Hindlimb muscle (tissue), 1 donor: ENCODE results near the gene CKM. TPM values are rescaled to one million over a fixed set of nuclear protein-coding genes. Genes with fewer than 3 reads are reported as not detected.
"Not testable (repeated sequence)": the region's sequence is repeated elsewhere in the genome, so short reads cannot be mapped to it uniquely, and the experiment has no call there.

Experiments
- DNase-seq: peaks from one replicate; pipeline ENCODE4 v3.0.0-alpha.2; 2013
- polyA plus RNA-seq: library from polyadenylated mRNA; unstranded; fragments of 120-200 nt; gene quantifications from one replicate; pipeline ENCODE4 v1.2.1, GENCODE V29; 2013; ENCODE audit not compliant: insufficient read length

Gene CKM
- polyA plus RNA-seq, 1 donor: 4,137 TPM

- no peak for DNase-seq
These were observed 26.4 kb upstream of the CKM start for GRCh38 chr19:45349126-45349415.

DNA sequence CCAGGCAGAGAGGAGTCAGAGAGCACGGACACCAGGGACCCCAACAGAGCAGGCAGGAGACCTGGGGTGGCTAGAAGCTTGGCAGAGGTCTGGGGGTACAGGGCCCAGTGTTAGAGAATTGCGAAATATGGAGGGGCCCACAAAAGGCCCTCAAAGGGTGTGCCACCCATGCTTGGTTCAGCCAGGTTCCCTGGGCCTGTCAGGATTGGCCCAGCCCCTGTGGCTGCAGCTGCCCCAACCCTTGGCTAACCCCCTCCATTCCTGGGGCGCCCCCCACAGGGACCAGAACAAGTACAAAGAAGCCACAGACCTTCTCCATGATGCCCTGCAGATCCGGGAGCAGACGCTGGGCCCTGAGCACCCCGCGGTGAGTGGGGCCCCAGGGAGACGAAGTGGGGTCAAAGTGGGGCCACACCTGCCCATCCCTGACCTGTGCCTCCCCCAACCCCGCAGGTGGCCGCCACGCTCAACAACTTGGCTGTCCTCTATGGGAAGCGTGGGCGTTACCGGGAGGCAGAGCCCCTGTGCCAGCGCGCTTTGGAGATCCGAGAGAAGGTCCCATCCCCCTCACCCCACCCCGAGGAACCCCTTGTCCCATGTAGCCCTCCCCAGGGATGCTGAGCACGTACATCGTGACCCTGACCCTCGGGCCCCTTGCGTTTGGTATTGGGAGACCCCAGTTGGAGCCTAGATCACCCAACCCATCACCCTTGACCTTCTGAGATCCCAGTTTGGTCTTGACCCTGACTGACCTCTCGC lies 25.9 kb upstream of the CKM start:
- DNase-seq: no peak

DNA sequence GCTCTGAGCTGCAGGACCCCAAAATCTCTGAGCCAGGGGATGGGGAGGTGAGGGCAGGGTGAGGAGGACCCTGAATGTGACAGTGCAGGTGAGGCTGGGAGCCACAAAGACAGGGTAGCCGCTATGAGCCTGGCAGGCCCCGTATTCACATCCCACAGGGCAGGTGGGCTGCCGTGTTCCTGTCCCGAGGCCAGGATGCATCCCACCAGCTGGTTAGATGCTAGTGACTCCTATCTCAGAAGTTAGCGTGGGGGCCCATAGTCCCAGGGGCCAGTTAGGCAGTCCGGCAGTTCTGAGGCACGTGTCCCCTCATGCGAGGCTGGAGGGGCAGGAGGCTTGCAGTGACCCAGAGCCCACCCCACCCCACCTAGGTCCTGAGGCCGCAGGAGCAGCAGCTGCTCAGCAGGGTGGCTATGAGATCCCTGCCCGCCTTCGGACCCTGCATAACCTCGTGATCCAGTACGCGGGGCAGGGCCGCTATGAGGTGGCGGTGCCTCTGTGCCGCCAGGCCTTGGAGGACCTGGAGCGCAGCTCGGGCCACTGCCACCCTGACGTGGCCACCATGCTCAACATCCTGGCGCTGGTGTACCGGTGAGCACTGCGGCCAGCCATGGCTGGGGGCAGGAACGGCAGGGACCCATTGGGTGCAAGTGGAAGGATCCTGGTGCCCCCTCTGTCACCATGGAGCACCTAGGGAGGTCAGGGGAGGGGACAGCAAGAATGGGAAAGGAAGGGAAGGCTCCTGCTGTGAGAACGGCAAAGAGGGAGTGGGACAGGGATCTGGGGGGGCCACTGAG lies 25.1 kb upstream of the CKM start:
- no peak for DNase-seq

- no peak for DNase-seq
These were observed 23.8 kb upstream of the CKM start for GRCh38 chr19:45346449-45346848.

- no peak for DNase-seq
These were observed 22.8 kb upstream of the CKM start for GRCh38 chr19:45345506-45345860.

DNA sequence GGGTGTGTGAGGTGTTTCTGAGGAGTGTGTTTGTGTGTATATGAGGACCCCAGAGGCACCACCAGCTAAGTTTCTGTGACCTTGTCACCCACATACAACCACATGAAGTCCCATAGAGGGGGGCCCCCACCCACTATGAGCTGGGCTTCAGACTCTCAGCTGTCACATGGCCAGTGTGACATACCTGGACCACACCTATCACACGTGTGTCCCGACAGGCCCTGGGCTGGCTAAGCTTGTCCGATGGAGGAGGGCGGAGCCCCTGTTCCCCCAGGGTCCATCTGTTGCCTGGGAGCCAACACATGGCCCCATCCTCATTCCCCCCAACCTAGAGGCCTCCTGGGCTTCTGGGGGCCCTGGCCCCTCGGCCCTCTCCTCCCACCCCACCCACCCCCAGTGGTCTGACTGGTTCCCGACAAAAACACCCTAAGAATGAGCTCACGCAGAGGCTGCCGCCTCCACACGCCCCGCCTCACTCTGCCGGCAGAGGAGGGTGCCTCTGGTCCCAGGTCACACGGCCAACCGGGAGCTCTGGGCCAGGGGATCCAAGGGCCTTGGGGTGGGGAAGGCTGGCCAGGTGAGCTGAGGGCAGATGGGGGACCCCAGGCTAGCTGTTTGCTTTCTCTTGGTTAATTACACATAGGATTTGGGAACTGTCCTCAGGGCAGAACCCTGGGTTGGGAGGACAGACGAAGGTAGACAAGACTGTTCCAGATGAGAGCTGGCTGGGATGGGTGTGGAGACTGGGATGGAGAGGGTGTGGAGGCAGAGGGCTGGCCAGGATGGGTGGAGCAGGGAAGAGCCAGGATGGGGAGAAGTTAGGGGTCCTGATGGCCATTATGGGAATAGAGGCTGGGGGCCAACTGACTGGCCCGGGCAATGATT lies 22.2 kb upstream of the CKM start:
- DNase-seq: no peak

DNA sequence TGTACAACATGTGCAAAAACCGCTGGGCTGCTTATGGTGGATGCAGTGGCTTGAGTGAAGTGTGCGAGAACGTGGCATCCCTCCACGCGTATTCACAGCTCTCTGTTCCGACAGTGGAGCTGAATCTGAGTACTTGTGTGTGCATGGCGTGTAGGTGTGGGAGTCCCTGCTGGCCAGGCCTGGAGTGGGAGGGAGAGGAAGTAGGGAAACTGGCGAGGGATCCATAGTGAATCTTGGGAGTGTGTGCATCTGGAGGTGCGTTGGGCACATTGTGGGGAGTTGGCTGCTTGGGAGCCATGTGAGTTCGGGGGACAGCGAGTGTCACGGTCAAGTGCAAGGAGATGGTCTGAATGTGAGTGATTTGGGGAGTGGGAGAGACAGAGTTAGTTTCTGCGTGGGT lies 20.2 kb upstream of the CKM start:
- no peak for DNase-seq

DNA sequence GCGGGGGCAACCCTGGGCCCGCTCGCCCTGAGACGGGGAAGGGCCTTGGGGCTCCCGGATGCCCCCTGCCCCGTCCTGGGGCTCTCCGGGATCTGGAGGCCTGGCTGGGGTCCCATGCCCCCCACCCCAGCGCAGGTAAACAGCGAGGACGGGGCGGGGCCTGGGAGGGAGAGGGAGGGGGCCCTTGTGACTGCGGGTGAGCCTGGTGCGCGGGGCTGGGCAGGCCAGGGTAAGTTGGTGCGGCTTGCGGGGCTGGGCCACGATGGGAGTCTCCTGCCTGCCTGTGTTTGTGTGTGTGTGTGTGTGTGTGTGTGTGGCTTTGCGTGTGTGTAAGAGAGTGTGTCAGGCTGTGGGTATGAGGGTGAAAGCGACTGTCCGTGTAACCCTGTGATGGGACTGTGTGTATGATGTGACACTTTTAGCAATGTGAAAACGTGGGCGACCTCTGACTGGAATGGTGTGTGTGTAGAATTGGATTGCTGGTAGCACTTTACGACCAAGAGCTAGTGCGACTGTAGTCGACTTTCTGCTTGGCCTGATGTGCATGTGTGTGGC lies 18.3 kb upstream of the CKM start:
- no peak for DNase-seq

- DNase-seq: no peak
These were observed 17.7 kb upstream of the CKM start, which contains the start of gene KLC3 for GRCh38 chr19:45340232-45340898. Gene KLC3, plus strand, starts transcription at chr19:45340750. Its CDS starts 4,792 bp downstream, at chr19:45345542.

- no peak for DNase-seq
These were observed 17.0 kb upstream of the CKM start for GRCh38 chr19:45339629-45340028.

DNA sequence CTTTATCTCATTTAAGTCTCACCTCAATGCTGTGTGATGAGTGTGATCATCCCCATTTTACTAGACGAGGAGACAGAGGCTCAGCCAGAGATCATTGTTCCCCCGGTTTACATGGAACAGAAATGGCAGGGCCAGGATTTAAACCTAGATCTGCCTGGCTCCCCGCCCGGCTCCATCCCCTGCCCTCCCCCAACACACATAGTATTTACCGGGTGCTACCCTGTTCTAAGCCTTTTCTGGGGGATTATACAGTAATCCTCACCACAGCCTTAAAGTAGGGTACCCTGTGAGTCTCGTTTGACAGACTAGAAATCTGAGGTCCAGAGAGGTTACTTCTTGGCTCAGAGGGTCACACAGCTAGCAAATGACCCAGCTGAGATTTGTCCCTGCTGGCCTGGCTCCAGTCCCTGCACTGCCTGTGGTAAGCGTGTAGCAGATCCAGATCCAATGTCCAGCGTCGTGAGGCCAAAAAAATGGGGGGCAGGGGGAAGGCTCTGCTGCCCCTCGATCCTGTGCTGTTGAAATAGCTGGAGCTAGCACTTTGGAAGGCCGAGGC lies 14.1 kb upstream of the CKM start:
- DNase-seq: no peak

DNA sequence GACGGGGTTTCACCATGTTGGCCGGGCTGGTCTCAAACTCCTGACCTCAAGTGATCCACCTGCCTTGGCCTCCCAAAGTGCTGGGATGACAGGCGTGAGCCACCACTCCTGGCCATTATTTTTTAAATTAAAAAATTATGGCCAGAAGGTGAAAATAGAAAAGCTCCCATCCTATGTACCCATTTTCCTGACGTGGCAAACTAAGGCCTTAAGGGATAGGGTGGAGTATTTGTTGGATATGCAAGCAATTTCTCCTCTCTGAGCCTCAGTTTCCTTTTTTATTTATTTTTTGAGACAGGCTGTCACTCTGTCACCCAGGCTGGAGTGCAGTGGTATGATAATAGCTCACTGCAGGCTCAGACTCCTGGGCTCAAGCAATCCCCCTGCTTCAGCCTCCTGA lies 12.2 kb upstream of the CKM start:
- DNase-seq: not testable (repeated sequence)

DNA sequence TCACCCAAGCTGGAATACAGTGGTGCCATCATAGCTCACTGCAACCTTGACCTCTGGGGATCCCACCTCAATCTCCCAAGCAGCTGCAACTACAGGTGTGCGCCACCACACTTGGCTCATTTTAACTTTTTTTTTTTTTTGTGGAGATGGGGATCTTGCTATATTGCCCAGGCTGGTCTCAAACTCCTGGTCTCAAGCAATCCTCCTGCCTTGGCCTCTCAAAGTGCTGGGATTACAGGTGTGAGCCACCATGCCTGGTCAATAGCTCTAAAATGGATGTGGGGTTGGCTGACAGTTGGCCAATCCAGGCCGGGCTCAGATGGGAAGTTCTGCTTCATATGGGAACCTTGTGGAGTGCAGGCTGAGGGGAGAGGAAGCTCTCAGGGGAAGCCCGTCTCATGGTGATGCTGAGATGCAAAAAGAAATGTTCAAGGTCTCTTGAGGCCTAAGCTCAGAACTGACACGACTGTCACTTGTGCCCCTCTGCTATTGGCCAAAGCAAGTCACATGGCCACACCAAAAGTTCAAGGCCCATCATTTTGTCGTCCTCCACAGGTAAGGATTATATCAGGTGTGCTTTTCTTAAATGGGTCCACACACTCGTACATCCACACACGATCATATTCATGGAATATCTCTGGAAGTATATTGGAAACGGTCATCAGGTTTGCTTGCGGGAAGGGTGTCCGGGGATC lies 11.1 kb upstream of the CKM start:
- no peak for DNase-seq

GRCh38 chr19:45331411-45331810 lies 8.7 kb upstream of the CKM start:
- no peak for DNase-seq

DNA sequence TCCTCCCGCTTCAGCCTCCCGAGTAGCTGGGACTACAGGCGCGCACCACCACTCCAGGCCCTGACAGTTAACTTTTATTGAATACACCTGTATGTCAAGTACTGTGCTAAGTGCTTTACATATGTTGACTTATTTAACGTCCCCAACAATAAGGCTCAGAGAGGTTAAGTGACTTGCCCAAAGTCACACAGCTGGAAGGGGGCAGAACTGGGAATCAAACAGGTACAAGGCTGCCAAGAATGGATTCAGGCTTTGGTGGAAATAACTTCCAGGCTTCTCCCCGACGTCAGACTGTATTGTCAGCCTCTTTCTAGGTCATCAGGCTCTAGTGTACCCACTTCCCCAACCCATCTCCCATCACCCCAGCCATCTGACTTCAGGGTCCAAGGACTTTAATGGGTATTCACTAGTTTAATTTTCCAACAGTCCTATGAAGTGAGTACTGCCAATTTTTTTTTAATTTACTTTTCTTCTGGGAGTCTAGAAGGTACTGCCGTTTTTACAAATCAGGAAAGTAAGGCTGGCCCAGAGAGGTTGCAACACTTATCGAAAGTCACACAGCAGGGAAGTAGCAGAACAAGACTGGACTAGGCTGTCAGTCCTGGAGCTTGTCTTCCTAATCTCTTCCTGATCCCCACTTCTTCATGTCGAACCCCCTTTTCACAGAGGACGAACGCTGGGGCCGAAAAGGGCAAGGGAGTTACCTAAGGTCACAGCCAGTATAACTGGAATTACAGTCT lies 4.9 kb upstream of the CKM start:
- no peak for DNase-seq

DNA sequence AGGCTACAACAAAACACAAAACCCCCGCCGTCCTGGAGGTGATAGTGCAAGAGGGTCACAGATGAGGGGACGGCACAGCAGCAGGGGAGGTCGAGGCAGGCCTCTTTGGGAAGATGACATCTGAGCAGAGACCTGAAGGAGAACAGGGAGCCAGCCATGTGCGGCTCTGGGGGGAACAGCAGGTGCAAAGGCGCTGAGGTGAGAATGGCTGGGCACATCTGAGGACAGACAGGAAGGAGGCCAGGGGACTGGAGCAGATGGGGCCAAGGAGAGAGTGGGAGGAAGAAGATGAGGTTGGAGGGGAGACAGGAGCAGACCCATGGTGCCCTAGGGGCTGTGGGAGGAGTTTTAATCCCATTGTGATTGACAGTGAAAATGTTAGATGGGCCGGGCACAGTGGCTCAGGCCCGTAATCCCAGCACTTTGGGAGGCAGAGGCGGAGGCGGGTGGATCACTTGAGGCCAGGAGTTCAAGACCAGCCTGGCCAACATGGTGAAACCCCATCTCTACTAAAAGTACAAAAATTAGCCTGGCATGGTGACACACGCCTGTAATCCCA lies 1.8 kb upstream of the CKM start:
- DNase-seq: no peak

DNA sequence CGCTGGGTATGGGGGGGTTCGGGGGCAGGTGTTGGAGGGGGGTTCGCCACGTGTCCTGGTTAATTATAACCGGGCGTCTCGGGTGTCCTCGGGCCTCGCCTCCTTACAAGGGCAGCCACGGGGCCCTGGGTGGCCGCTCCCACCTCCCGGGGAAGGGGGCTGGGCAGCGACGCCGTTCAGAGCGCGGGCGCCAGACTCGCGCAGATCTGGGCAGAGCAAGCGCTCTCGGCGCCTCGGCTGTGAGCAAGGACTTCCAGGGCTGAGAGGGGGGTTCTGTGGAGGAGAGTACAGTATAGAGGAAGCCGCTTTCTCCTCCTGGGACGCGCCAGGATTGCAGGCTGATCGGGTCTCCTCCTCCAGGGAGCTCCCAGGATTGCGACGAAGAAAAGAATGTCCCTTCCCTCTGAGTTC lies 1.0 kb upstream of the CKM start:
- peak; percentile 44 for DNase-seq

GRCh38 chr19:45322311-45322710 lies 364 bp downstream of the CKM start:
- DNase-seq: no peak

DNA sequence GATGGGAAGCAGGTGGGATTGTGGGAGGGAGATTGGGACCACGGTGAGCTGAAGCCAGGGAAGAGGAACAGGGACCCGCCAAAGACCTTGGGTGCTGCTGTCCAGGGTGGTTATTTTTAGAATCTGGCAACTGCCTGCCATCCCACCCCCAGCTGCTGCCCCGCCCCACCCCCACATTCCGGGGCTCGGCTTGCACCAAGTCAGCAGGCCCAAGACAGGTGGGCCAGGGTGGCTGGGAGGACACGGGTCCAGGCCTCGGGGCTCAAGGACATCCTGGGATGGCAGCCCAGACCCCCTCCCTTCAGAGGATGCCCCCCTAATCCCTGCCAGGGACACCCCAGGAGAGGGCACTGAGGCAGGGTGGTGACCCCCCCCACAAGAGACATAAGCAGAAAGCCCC lies 827 bp downstream of the CKM start:
- no peak for DNase-seq
